A673 (cell line): ENCODE measurements around the gene CCSER1. TPM values are rescaled to one million over a fixed set of nuclear protein-coding genes. Genes with fewer than 3 reads are reported as not detected.

ENCODE experiments used
- BruUV-seq: library from RNA; stranded (reverse); fragments of 400-500 nt; replicated peaks from 2 replicates; lab custom pipeline; 2021; lab: Mats Ljungman, UMichigan
- CTCF ChIA-PET: fragments of 300-600 bp; sonication (Branson Sonifier 250); formaldehyde crosslinking; loops from one replicate; lab custom pipeline; 2022; ENCODE audit warnings: antibody characterized with exemption; lab: Charles Lee
- POLR2A ChIA-PET: fragments of 300-600 bp; sonication (Branson Sonifier 250); formaldehyde crosslinking; loops from one replicate; lab custom pipeline; 2022; ENCODE audit warnings: antibody characterized with exemption; ENCODE audit not compliant: low non-redundant PET; lab: Charles Lee
- DNase-seq: peaks from one replicate; pipeline ENCODE4 v3.0.0-alpha.2; 2015; ENCODE audit warnings: low spot score
- H3K27ac ChIP-seq: fragments of 200-600 bp; sonication (generic); 2 replicates; pipeline ENCODE4 v1.5.1; 2016; ENCODE audit warnings: mixed run types, low read depth, mild to moderate bottlenecking, mixed read lengths, antibody characterized with exemption, low read length; ENCODE audit not compliant: poor library complexity, severe bottlenecking
- H3K27me3 ChIP-seq: fragments of 200-600 bp; sonication (generic); replicated peaks from 2 replicates; pipeline ENCODE4 v1.6.1; 2017; ENCODE audit warnings: mixed run types, low read depth, mild to moderate bottlenecking, mixed read lengths, antibody characterized with exemption, low read length; ENCODE audit not compliant: insufficient read depth, poor library complexity
- H3K36me3 ChIP-seq: fragments of 200-600 bp; sonication (generic); 2 replicates; pipeline ENCODE4 v1.6.1; 2016; ENCODE audit warnings: mixed run types, mild to moderate bottlenecking, mixed read lengths, antibody characterized with exemption, low read length; ENCODE audit not compliant: insufficient read depth, poor library complexity, severe bottlenecking
- H3K4me1 ChIP-seq: fragments of 200-600 bp; sonication (generic); 2 replicates; pipeline ENCODE4 v1.6.1; 2017; ENCODE audit warnings: mixed run types, mild to moderate bottlenecking, mixed read lengths, antibody characterized with exemption, low read length; ENCODE audit not compliant: insufficient read depth, poor library complexity, severe bottlenecking
- H3K4me3 ChIP-seq: fragments of 200-600 bp; sonication (generic); 2 replicates; pipeline ENCODE4 v1.5.1; 2016; ENCODE audit warnings: low read depth, mixed run types, mild to moderate bottlenecking, mixed read lengths, low read length; ENCODE audit not compliant: poor library complexity, severe bottlenecking
- H3K9me3 ChIP-seq: fragments of 200-600 bp; sonication (generic); 2 replicates; pipeline ENCODE4 v1.6.1; 2016; ENCODE audit warnings: mixed run types, low read depth, mild to moderate bottlenecking, mixed read lengths, antibody characterized with exemption, low read length; ENCODE audit not compliant: poor library complexity, severe bottlenecking
- CTCF ChIP-seq: fragments of 300-800, 200-600 bp; sonication (generic); conservative IDR thresholded peaks from 2 replicates; pipeline ENCODE4 v1.5.1; 2017; ENCODE audit warnings: low read depth, mild to moderate bottlenecking, antibody characterized with exemption, low read length, moderate library complexity, mixed read lengths
- EZH2 ChIP-seq: fragments of 200-600 bp; sonication (generic); IDR thresholded peaks from 2 replicates; pipeline ENCODE4 v1.6.1; 2017; ENCODE audit warnings: borderline replicate concordance, low read depth, mild to moderate bottlenecking, mixed read lengths, antibody characterized with exemption, low read length; ENCODE audit not compliant: poor library complexity, severe bottlenecking
- intact Hi-C: fragments of 100-400 bp; cut with micrococcal nuclease; formaldehyde crosslinking; loops from one replicate; pipeline ENCODE4 v1.10.0; 2022; ENCODE audit not compliant: unreplicated experiment
- total RNA-seq: library from RNA; stranded (reverse); gene quantifications from 2 replicates; pipeline ENCODE4 v1.2.3, GENCODE V29; 2021

CCSER1 gene
- total RNA-seq, 1 experiment from 2014 or later = not detected

- DNase-seq = no peak
- no TSS peak for BruUV-seq
- no peaks in the 10 kb centered on the region for H3K4me1 ChIP-seq
- H3K36me3 ChIP-seq = no peaks in the 10 kb centered on the region
- H3K27ac ChIP-seq = no peak overlapping the region
- TF ChIP-seq CTCF (no peak), EZH2 (no peak)
- H3K9me3 ChIP-seq = no peaks in the 10 kb centered on the region
- intact Hi-C loops = no loop called here
- no peaks in the 10 kb centered on the region for H3K27me3 ChIP-seq
- ChIA-PET CTCF (no interaction called here), POLR2A (no interaction called here)
- H3K4me3 ChIP-seq = no peak overlapping the region
Measured at GRCh38 chr4:90084967-90085295, 42.3 kb upstream of the CCSER1 start.

GRCh38 chr4:90093526-90093925, 33.7 kb upstream of the CCSER1 start:
- ChIA-PET CTCF (no interaction called here), POLR2A (no interaction called here)
- Histone ChIP-seq H3K9me3 (no peaks in the 10 kb centered on the region), H3K4me3 (no peak overlapping the region), H3K27me3 (no peaks in the 10 kb centered on the region), H3K4me1 (no peaks in the 10 kb centered on the region), H3K36me3 (no peaks in the 10 kb centered on the region), H3K27ac (no peak overlapping the region)
- TF ChIP-seq CTCF = no peak
- TF ChIP-seq EZH2 = no peak
- intact Hi-C loops = no loop called here
- no peak for DNase-seq
- no TSS peak for BruUV-seq

- ChIA-PET CTCF (no interaction called here), POLR2A (no interaction called here)
- intact Hi-C loops = no loop called here
- no TSS peak for BruUV-seq
- no peak overlapping the region for H3K4me3 ChIP-seq
- H3K36me3 ChIP-seq = no peaks in the 10 kb centered on the region
- no peaks in the 10 kb centered on the region for H3K27me3 ChIP-seq
- DNase-seq = no peak
- H3K4me1 ChIP-seq = no peaks in the 10 kb centered on the region
- no peak overlapping the region for H3K27ac ChIP-seq
- TF ChIP-seq EZH2 (no peak), CTCF (no peak)
- H3K9me3 ChIP-seq = no peaks in the 10 kb centered on the region
Measured at GRCh38 chr4:90095000-90095399, 32.2 kb upstream of the CCSER1 start.
